Liver (tissue), 9 donors: ENCODE measurements around the gene ADGRF4. TPM values are rescaled to one million over a fixed set of nuclear protein-coding genes. Genes with fewer than 3 reads are reported as not detected.

Source experiments
- DNase-seq: peaks from one replicate; pipeline ENCODE4 v3.0.0-alpha.2; 2017; ENCODE audit warnings: low spot score
- H3K27ac ChIP-seq, 2 donors: one replicate each; pipeline ENCODE4 v1.7.0; 2013; ENCODE audit warnings: inconsistent platforms in 2 of 2, low read length in 2 of 2, control low read depth in 1 of 2, low read depth in 1 of 2, mild to moderate bottlenecking in 1 of 2
- H3K27me3 ChIP-seq, 4 donors: one replicate each; pipeline versions ENCODE4 v1.6.1 to v1.7.0; 2013; ENCODE audit warnings: low read length in 3 of 4, inconsistent platforms in 1 of 4, mild to moderate bottlenecking in 1 of 4, moderate library complexity in 1 of 4; ENCODE audit not compliant: control insufficient read depth in 4 of 4, insufficient read depth in 4 of 4
- H3K36me3 ChIP-seq, 4 donors: one replicate each; pipeline versions ENCODE4 v1.6.1 to v1.7.0; 2013; ENCODE audit warnings: low read length in 3 of 4, mild to moderate bottlenecking in 3 of 4, low read depth in 1 of 4, moderate library complexity in 1 of 4; ENCODE audit not compliant: control insufficient read depth in 4 of 4, insufficient read depth in 3 of 4
- H3K4me1 ChIP-seq, 4 donors: one replicate each; pipeline versions ENCODE4 v1.6.1 to v1.7.0; 2013; ENCODE audit warnings: low read length in 3 of 4, mild to moderate bottlenecking in 3 of 4, moderate library complexity in 1 of 4; ENCODE audit not compliant: control insufficient read depth in 4 of 4, insufficient read depth in 4 of 4
- H3K4me3 ChIP-seq, 3 donors: one replicate each; pipeline versions ENCODE4 v1.6.1 to v1.7.0; 2013; ENCODE audit warnings: low read length in 3 of 3, control low read depth in 1 of 3, low read depth in 1 of 3, mild to moderate bottlenecking in 1 of 3
- H3K9ac ChIP-seq, 2 donors: one replicate each; pipeline ENCODE4 v1.7.0; 2013; ENCODE audit warnings: low read length in 2 of 2, mild to moderate bottlenecking in 2 of 2, moderate library complexity in 2 of 2, control low read depth in 1 of 2, low read depth in 1 of 2
- H3K9me3 ChIP-seq, 4 donors: one replicate each; pipeline versions ENCODE4 v1.6.1 to v1.7.0; 2013; ENCODE audit warnings: low read length in 3 of 4; ENCODE audit not compliant: control insufficient read depth in 4 of 4
- EGR1 ChIP-seq, 2 donors: IDR thresholded peaks; 2 replicates each; pipeline ENCODE4 v1.6.1; 2016 to 2018; ENCODE audit warnings: antibody characterized with exemption in 2 of 2, low read depth in 2 of 2
- FOXA1 ChIP-seq: IDR thresholded peaks from 2 replicates; pipeline ENCODE4 v1.6.1; 2016; ENCODE audit warnings: antibody characterized with exemption
- GABPA ChIP-seq, 2 donors: IDR thresholded peaks in 1 of 2; conservative IDR thresholded peaks in 1 of 2; 2 replicates each; pipeline ENCODE4 v1.6.1; 2016; ENCODE audit warnings: antibody characterized with exemption in 2 of 2, mild to moderate bottlenecking in 1 of 2, moderate library complexity in 1 of 2
- HNF4A ChIP-seq, 2 donors: conservative IDR thresholded peaks; 2 replicates each; pipeline ENCODE4 v1.6.1; 2016; ENCODE audit warnings: antibody characterized with exemption in 2 of 2, mild to moderate bottlenecking in 2 of 2
- HNF4G ChIP-seq: IDR thresholded peaks from 2 replicates; pipeline ENCODE4 v1.6.1; 2016; ENCODE audit warnings: antibody characterized with exemption
- JUND ChIP-seq, 2 donors: IDR thresholded peaks; 2 replicates each; pipeline ENCODE4 v1.6.1; 2016; ENCODE audit warnings: antibody characterized with exemption in 2 of 2
- MAX ChIP-seq: IDR thresholded peaks from 2 replicates; pipeline ENCODE4 v1.6.1; 2016; ENCODE audit warnings: antibody characterized with exemption
- NR2F2 ChIP-seq: IDR thresholded peaks from 2 replicates; pipeline ENCODE4 v1.6.1; 2016; ENCODE audit warnings: antibody characterized with exemption
- RAD21 ChIP-seq, 2 donors: IDR thresholded peaks; 2 replicates each; pipeline ENCODE4 v1.6.1; 2016; ENCODE audit warnings: antibody characterized with exemption in 2 of 2, mild to moderate bottlenecking in 2 of 2
- RXRA ChIP-seq, 2 donors: IDR thresholded peaks; 2 replicates each; pipeline ENCODE4 v1.6.1; 2017 to 2018; ENCODE audit warnings: antibody characterized with exemption in 2 of 2, mild to moderate bottlenecking in 1 of 2
- SP1 ChIP-seq: IDR thresholded peaks from 2 replicates; pipeline ENCODE4 v1.6.1; 2018; ENCODE audit warnings: antibody characterized with exemption, mild to moderate bottlenecking
- TAF1 ChIP-seq: conservative IDR thresholded peaks from 2 replicates; pipeline ENCODE4 v1.6.1; 2016; ENCODE audit warnings: antibody characterized with exemption, mild to moderate bottlenecking
- YY1 ChIP-seq: IDR thresholded peaks from 2 replicates; pipeline ENCODE4 v1.6.1; 2016; ENCODE audit warnings: antibody characterized with exemption, mild to moderate bottlenecking
- WGBS: extraction: QIAGEN DNeasy Blood & Tissue Kit; methylation state at CpG from one replicate; pipeline ENCODE4 v1.1.7; 2013; 5-methylcytosine and 5-hydroxymethylcytosine counted together
- polyA plus RNA-seq, 2 donors: library from polyadenylated mRNA; stranded (reverse) in 1 of 2; unstranded in 1 of 2; fragments of 200-250 nt in 1 of 2; fragments of >200 nt in 1 of 2; fragmentation: Nextera tagmentation in 1 of 2; extraction: Ambion mirVana in 1 of 2; gene quantifications; one replicate each; pipeline versions ENCODE4 v1.2.1 to v1.2.3, GENCODE V29; 2013 to 2015
- total RNA-seq, 2 donors: library from RNA; depleted of rRNA; stranded (reverse); fragments of >200 nt; gene quantifications; one replicate each; pipeline ENCODE4 v1.2.3, GENCODE V29; 2014
- TF ChIP-seq, protein P1 (sequence below): IDR thresholded peaks from 2 replicates; pipeline ENCODE4 v1.6.1; 2016; ENCODE audit warnings: antibody characterized with exemption
- TF ChIP-seq, protein P2 (sequence below): IDR thresholded peaks from 2 replicates; pipeline ENCODE4 v1.6.1; 2016; ENCODE audit warnings: antibody characterized with exemption
- TF ChIP-seq, protein P3 (sequence below): fragments of 150-350 bp; IDR thresholded peaks from 2 replicates; pipeline ENCODE4 v1.5.1; 2017; ENCODE audit warnings: improper control_type of control experiment, low read depth, low read length; ENCODE audit not compliant: missing input control
- TF ChIP-seq, protein P4 (sequence below): IDR thresholded peaks from 2 replicates; pipeline ENCODE4 v1.6.1; 2016; ENCODE audit warnings: antibody characterized with exemption, mild to moderate bottlenecking
- donor health status: healthy.
- donor health status: healthy.
- donor health status: healthy.
- donor health status: healthy.
- donor health status: healthy.

ADGRF4 gene
- total and polyA plus RNA-seq, 4 donors: not detected

DNA sequence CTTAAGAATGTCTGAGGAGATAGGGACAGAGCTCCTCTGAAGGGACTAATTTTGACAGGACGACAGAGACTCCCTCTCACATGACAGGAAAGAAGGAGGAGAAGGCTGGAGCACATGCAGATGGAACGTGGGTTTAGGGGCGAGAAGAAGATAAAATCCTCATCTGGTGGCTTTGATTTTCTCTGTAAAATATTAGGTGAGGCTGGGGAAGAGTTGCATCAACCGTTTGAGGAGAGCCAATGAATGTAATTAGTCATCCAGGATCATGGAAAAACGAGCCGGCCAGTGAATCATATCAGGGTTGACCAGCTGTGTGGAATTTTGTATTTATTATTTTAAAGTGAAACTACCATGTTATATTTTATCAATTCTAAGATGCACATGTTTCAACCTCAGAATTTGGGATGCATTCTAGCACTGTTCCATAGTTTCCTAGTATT, 46.9 kb upstream of the ADGRF4 start:
- Histone ChIP-seq H3K9ac (no peak overlapping the region), H3K9me3 (no peaks in the 10 kb centered on the region), H3K27ac (no peak overlapping the region), H3K4me1 (no peaks in the 10 kb centered on the region), H3K36me3 (no peaks in the 10 kb centered on the region), H3K27me3 (no peaks in the 10 kb centered on the region), H3K4me3 (no peak overlapping the region)
- DNase-seq: no peak
- TF ChIP-seq FOXA1: no peak
- TF ChIP-seq, protein P1, sequence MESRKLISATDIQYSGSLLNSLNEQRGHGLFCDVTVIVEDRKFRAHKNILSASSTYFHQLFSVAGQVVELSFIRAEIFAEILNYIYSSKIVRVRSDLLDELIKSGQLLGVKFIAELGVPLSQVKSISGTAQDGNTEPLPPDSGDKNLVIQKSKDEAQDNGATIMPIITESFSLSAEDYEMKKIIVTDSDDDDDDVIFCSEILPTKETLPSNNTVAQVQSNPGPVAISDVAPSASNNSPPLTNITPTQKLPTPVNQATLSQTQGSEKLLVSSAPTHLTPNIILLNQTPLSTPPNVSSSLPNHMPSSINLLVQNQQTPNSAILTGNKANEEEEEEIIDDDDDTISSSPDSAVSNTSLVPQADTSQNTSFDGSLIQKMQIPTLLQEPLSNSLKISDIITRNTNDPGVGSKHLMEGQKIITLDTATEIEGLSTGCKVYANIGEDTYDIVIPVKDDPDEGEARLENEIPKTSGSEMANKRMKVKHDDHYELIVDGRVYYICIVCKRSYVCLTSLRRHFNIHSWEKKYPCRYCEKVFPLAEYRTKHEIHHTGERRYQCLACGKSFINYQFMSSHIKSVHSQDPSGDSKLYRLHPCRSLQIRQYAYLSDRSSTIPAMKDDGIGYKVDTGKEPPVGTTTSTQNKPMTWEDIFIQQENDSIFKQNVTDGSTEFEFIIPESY: no peak
- no peak for TF ChIP-seq HNF4G
- TF ChIP-seq, protein P2, sequence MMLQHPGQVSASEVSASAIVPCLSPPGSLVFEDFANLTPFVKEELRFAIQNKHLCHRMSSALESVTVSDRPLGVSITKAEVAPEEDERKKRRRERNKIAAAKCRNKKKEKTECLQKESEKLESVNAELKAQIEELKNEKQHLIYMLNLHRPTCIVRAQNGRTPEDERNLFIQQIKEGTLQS: no peak
- no peak for TF ChIP-seq HNF4A (conservative IDR thresholded peaks at IDR 0.05)
- no peak for TF ChIP-seq GABPA (IDR thresholded peaks at IDR 0.05 in 1 of 2, conservative IDR thresholded peaks at IDR 0.05 in 1 of 2)
- TF ChIP-seq NR2F2: no peak
- no peak for TF ChIP-seq JUND (IDR thresholded peaks at IDR 0.05)
- TF ChIP-seq TAF1: no peak
- no peak for TF ChIP-seq EGR1 (IDR thresholded peaks at IDR 0.05; ENCODE audit: low read depth in 2 of 2)
- WGBS: 60% methylated on average over 6 of the region's 6 CpGs

GRCh38 chr6:47653706-47654105, 44.7 kb upstream of the ADGRF4 start:
- 89% methylated on average over 5 of the region's 5 CpGs for WGBS
- H3K4me1 ChIP-seq: no peaks in the 10 kb centered on the region
- no peak overlapping the region for H3K4me3 ChIP-seq
- H3K27me3 ChIP-seq: peaks cover 0 to 2% (median 0%) of the 10 kb centered on the region in 4 donors
- no peak overlapping the region for H3K9ac ChIP-seq
- no peak for TF ChIP-seq FOXA1
- no peak for TF ChIP-seq EGR1 (IDR thresholded peaks at IDR 0.05; ENCODE audit: low read depth in 2 of 2)
- no peak for TF ChIP-seq SP1
- no peak for TF ChIP-seq MAX
- no peak for TF ChIP-seq TAF1
- TF ChIP-seq JUND (IDR thresholded peaks at IDR 0.05): no peak
- TF ChIP-seq YY1: no peak
- TF ChIP-seq HNF4G: no peak
- TF ChIP-seq RXRA (IDR thresholded peaks at IDR 0.05): no peak
- TF ChIP-seq HNF4A (conservative IDR thresholded peaks at IDR 0.05): no peak
- TF ChIP-seq, protein P2: no peak
- no peak for TF ChIP-seq RAD21 (IDR thresholded peaks at IDR 0.05)
- TF ChIP-seq, protein P1: no peak
- TF ChIP-seq GABPA (IDR thresholded peaks at IDR 0.05 in 1 of 2, conservative IDR thresholded peaks at IDR 0.05 in 1 of 2): no peak
- TF ChIP-seq, protein P3, sequence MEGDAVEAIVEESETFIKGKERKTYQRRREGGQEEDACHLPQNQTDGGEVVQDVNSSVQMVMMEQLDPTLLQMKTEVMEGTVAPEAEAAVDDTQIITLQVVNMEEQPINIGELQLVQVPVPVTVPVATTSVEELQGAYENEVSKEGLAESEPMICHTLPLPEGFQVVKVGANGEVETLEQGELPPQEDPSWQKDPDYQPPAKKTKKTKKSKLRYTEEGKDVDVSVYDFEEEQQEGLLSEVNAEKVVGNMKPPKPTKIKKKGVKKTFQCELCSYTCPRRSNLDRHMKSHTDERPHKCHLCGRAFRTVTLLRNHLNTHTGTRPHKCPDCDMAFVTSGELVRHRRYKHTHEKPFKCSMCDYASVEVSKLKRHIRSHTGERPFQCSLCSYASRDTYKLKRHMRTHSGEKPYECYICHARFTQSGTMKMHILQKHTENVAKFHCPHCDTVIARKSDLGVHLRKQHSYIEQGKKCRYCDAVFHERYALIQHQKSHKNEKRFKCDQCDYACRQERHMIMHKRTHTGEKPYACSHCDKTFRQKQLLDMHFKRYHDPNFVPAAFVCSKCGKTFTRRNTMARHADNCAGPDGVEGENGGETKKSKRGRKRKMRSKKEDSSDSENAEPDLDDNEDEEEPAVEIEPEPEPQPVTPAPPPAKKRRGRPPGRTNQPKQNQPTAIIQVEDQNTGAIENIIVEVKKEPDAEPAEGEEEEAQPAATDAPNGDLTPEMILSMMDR: no peak
- TF ChIP-seq, protein P4, sequence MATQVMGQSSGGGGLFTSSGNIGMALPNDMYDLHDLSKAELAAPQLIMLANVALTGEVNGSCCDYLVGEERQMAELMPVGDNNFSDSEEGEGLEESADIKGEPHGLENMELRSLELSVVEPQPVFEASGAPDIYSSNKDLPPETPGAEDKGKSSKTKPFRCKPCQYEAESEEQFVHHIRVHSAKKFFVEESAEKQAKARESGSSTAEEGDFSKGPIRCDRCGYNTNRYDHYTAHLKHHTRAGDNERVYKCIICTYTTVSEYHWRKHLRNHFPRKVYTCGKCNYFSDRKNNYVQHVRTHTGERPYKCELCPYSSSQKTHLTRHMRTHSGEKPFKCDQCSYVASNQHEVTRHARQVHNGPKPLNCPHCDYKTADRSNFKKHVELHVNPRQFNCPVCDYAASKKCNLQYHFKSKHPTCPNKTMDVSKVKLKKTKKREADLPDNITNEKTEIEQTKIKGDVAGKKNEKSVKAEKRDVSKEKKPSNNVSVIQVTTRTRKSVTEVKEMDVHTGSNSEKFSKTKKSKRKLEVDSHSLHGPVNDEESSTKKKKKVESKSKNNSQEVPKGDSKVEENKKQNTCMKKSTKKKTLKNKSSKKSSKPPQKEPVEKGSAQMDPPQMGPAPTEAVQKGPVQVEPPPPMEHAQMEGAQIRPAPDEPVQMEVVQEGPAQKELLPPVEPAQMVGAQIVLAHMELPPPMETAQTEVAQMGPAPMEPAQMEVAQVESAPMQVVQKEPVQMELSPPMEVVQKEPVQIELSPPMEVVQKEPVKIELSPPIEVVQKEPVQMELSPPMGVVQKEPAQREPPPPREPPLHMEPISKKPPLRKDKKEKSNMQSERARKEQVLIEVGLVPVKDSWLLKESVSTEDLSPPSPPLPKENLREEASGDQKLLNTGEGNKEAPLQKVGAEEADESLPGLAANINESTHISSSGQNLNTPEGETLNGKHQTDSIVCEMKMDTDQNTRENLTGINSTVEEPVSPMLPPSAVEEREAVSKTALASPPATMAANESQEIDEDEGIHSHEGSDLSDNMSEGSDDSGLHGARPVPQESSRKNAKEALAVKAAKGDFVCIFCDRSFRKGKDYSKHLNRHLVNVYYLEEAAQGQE: no peak
- no peaks in the 10 kb centered on the region for H3K36me3 ChIP-seq
- H3K27ac ChIP-seq: no peak overlapping the region
- H3K9me3 ChIP-seq: no peaks in the 10 kb centered on the region
- DNase-seq: no peak
